SK-N-SH treated with all-trans-retinoic acid at 6 μM for 48 hours (cell line): Measurements from ENCODE around the gene KCNQ5.

Source experiments
- ARNTL ChIP-seq: fragments of 450-650 bp; formaldehyde crosslinking; IDR thresholded peaks from 2 replicates; pipeline ENCODE4 v1.5.0; 2020; ENCODE audit warnings: low read depth, mild to moderate bottlenecking, moderate library complexity, borderline replicate concordance
- CSDC2 ChIP-seq: fragments of 250-450 bp; sonication (Bioruptor Pico); IDR thresholded peaks from 2 replicates; pipeline ENCODE4 v1.5.0; 2020; ENCODE audit warnings: mild to moderate bottlenecking, moderate library complexity
- CSRNP3 ChIP-seq: fragments of 250-450 bp; sonication (Bioruptor Pico); IDR thresholded peaks from 2 replicates; pipeline ENCODE4 v1.5.1; 2021; ENCODE audit warnings: mild to moderate bottlenecking, moderate library complexity
- ESRRG ChIP-seq: fragments of 250-450 bp; sonication (Bioruptor Pico); IDR thresholded peaks from 2 replicates; pipeline ENCODE4 v1.6.1; 2021; ENCODE audit warnings: mild to moderate bottlenecking
- ISL1 ChIP-seq: fragments of 250-450 bp; sonication (Bioruptor Pico); IDR thresholded peaks from 2 replicates; pipeline ENCODE4 v2.1.2; 2022; ENCODE audit warnings: mild to moderate bottlenecking, moderate library complexity
- PATZ1 ChIP-seq: fragments of 250-450 bp; sonication (Bioruptor Pico); IDR thresholded peaks from 2 replicates; pipeline ENCODE4 v1.8.0; 2020; ENCODE audit warnings: mild to moderate bottlenecking, moderate library complexity, borderline replicate concordance
- PPARA ChIP-seq: fragments of 250-450 bp; sonication (Bioruptor Pico); IDR thresholded peaks from 2 replicates; pipeline ENCODE4 v1.5.0; 2020; ENCODE audit warnings: mild to moderate bottlenecking, borderline replicate concordance
- TCF4 ChIP-seq: fragments of 250-450 bp; sonication (Bioruptor Pico); IDR thresholded peaks from 2 replicates; pipeline ENCODE4 v1.8.0; 2021; ENCODE audit warnings: mild to moderate bottlenecking, moderate library complexity, borderline replicate concordance
- TSHZ2 ChIP-seq: fragments of 250-450 bp; sonication (Bioruptor Pico); IDR thresholded peaks from 2 replicates; pipeline ENCODE4 v1.5.0; 2020; ENCODE audit warnings: mild to moderate bottlenecking, moderate library complexity
- ZNF70 ChIP-seq: fragments of 450-650 bp; formaldehyde crosslinking; IDR thresholded peaks from 2 replicates; pipeline ENCODE4 v1.5.0; 2020; ENCODE audit warnings: mild to moderate bottlenecking, moderate library complexity

GRCh38 chr6:72624557-72625160 lies 2.8 kb downstream of the KCNQ5 start:
- TF ChIP-seq ESRRG (CRISPR knock-in tag) (no peak), CSRNP3 (CRISPR knock-in tag) (no peak), ARNTL (CRISPR knock-in tag) (no peak), TCF4 (CRISPR knock-in tag) (no peak), ZNF70 (no peak), PATZ1 (no peak), PPARA (CRISPR knock-in tag) (no peak), CSDC2 (CRISPR knock-in tag) (no peak), ISL1 (CRISPR knock-in tag) (no peak), TSHZ2 (CRISPR knock-in tag) (no peak)
